Urinary bladder (tissue), 4 donors: ENCODE data around the gene SLC40A1. TPM values are rescaled to one million over a fixed set of nuclear protein-coding genes. Genes with fewer than 3 reads are reported as not detected.

Source experiments
- DNase-seq: peaks from one replicate; pipeline ENCODE4 v3.0.0-alpha.2; 2015; ENCODE audit errors: extremely low spot score
- H3K27ac ChIP-seq: one replicate; pipeline ENCODE4 v1.5.1; 2013; ENCODE audit warnings: low read depth, mild to moderate bottlenecking, moderate library complexity
- H3K36me3 ChIP-seq: one replicate; pipeline ENCODE4 v1.6.1; 2013; ENCODE audit warnings: mild to moderate bottlenecking, moderate library complexity; ENCODE audit not compliant: insufficient read depth
- H3K4me1 ChIP-seq: one replicate; pipeline ENCODE4 v1.6.1; 2013; ENCODE audit warnings: mild to moderate bottlenecking, moderate library complexity; ENCODE audit not compliant: insufficient read depth
- H3K4me3 ChIP-seq: one replicate; pipeline ENCODE4 v1.5.1; 2013; ENCODE audit warnings: low read depth, low read length
- WGBS: extraction: QIAGEN DNeasy Blood & Tissue Kit; methylation state at CpG from one replicate; pipeline ENCODE4 v1.1.7; 2013; 5-methylcytosine and 5-hydroxymethylcytosine counted together
- polyA plus RNA-seq: library from polyadenylated mRNA; stranded (reverse); fragments of 200-250 nt; gene quantifications from one replicate; pipeline ENCODE4 v1.2.3, GENCODE V29; 2013
- total RNA-seq: library from RNA; depleted of rRNA; stranded (reverse); fragments of >200 nt; gene quantifications from one replicate; pipeline ENCODE4 v1.2.3, GENCODE V29; 2014
- donor health status: healthy with polysubstance abuse.
- donor health status: healthy.

The SLC40A1 gene
- total and polyA plus RNA-seq, 2 donors, result 33.5 to 151 TPM

DNA sequence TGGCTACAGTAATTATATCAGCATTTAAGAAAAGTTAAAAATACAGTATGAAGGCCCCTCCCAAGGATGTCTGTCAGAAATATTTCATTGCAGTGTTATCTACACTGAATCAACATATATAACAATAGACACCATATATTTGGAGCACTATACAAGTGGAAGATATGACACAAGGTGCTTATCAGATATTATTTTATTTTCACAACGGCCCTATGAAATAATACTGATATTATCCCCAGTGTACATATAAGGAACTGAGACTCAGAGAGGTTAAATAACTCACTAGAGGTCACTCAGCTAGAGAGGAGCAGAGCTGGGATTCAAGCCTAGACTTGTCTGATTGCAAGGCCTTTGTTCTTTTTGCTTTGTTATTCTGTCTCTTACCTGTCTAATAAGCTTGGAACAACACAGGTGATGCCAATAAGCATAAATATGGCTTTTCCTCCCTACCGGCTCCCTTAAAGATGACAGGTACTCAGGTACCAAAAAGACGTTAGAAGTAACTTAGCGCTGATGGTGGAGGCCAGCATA lies 4.7 kb upstream of the SLC40A1 start:
- Histone ChIP-seq H3K4me1 (no peaks in the 10 kb centered on the region), H3K36me3 (no peaks in the 10 kb centered on the region), H3K4me3 (no peak overlapping the region), H3K27ac (no peak overlapping the region)
- WGBS, result 80% methylated on average over 4 of the region's 4 CpGs
- DNase-seq, result no peak

DNA sequence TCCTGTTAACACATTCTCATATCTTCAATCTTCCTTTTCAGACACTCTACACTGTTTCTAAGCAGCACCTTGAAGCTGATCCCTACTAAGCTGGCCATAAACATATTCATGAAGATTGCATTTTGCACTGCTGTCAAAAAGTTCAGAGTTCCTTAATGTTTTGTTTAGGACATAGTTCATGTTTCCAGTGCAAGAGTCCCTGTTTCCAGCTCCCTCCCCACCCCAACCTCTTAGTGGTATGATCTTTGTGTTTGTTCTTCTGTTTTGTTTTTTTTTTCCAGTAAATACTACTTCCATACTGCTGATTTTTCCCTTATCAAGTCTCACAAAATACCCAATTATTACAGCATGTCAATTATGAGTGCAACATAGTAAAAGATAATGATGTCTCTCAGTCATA lies 4.1 kb upstream of the SLC40A1 start:
- Histone ChIP-seq H3K4me3 (no peak overlapping the region), H3K4me1 (no peaks in the 10 kb centered on the region), H3K27ac (no peak overlapping the region), H3K36me3 (no peaks in the 10 kb centered on the region)
- DNase-seq, result no peak

DNA sequence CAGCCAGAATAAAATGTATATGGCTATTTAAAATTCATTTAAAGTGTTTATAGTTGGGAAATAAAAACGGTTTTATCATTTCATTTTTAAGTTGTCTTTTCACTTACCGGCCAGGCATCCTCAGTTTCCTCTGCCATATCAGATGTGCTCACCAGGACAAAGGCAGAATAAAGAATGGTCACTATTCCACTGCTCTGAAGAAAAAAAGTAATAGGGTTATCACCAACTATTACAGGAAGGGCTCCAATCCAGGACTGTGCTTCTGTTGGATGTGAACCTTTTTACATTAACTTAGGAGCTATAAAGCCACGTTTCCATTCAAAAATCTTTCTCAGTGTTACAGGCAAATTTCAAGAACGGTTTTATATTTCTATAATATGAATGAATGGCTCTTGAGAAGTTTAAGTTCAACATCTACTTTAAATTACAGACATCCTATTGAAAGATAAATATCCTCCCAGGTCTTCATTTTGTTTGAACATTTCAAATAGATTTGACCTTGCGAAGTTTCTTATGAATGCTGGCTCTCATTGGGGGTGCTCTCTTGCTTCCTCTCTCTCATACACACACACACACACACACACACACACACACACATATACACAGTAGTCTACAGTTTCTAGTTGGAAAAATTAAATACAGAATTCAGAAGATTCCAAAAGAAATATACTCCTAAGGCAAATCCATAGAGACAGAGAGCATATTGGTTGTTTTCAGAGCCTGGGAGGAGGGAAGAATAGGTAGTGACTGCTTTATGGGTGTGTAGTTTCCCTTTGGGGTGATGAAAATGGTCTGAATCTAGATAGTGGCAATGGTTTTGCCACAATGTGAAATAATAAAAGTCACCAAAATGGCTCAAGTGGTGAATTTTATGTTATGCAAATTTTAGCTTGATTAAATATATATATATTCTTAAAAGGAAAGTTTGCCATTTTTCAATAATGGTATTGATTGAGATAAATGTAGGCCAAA lies 2.9 kb upstream of the SLC40A1 start:
- no peak overlapping the region for H3K4me3 ChIP-seq
- no peak overlapping the region for H3K27ac ChIP-seq
- no peak for DNase-seq
- H3K36me3 ChIP-seq, result no peaks in the 10 kb centered on the region
- 91% methylated on average over 5 of the region's 5 CpGs for WGBS
- no peaks in the 10 kb centered on the region for H3K4me1 ChIP-seq

DNA sequence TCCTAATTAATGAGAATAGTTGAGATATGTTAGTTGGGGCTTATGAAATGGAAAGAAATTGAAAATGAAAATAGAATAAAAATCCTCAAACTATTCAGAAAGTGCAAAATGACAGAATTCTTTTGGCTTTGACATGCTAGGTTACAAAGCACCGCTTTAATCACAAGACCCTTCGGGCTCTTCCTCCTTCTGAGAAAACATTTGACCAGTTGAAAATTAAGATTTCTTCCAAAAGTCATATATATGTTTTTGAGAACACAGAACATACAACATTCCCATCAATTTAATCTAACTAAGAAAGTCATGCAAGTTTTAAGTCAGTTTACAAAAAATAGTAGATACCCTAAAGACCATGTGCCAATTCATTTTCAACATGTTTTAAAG lies 2.2 kb upstream of the SLC40A1 start:
- H3K4me1 ChIP-seq, result no peaks in the 10 kb centered on the region
- H3K4me3 ChIP-seq, result no peak overlapping the region
- whole genome bisulfite sequencing, result 93% methylated on average over 2 of the region's 2 CpGs
- no peaks in the 10 kb centered on the region for H3K36me3 ChIP-seq
- H3K27ac ChIP-seq, result no peak overlapping the region
- DNase-seq, result no peak

DNA sequence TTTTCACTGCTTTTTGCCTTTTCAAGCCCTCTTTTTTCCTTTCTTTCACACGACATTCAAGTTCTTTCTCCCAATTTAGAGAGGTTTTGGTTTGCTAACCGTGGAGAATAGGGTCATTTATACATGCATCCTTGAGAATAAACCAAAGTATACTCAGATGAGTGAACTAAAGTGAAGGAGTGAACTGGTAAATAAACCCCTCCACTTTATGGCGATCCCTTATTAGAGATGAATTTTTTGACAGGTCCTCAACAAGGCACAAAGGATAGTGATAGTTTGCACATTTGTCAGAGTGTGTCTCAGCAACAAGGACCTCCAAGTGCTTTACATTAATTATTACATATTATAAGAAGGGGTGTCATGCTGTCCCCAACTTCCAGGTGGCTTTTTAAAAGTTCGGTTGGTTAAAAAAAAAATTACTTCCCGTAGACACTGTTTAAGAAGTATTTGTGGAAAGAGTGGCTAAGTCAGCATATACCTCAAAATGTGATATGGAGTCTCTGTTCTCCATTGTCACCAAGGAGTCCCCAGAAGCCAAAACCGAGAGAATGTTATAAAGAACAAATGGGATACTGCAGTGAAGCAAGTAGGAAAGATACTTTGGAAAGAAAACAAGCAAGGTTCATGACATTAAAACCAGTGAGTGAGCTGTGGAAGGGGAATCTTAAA lies 1.7 kb upstream of the SLC40A1 start:
- WGBS, result 89% methylated on average over 6 of the region's 6 CpGs
- Histone ChIP-seq H3K36me3 (no peaks in the 10 kb centered on the region), H3K27ac (no peak overlapping the region), H3K4me1 (peaks cover 2% of the 10 kb centered on the region), H3K4me3 (no peak overlapping the region)
- no peak for DNase-seq

DNA sequence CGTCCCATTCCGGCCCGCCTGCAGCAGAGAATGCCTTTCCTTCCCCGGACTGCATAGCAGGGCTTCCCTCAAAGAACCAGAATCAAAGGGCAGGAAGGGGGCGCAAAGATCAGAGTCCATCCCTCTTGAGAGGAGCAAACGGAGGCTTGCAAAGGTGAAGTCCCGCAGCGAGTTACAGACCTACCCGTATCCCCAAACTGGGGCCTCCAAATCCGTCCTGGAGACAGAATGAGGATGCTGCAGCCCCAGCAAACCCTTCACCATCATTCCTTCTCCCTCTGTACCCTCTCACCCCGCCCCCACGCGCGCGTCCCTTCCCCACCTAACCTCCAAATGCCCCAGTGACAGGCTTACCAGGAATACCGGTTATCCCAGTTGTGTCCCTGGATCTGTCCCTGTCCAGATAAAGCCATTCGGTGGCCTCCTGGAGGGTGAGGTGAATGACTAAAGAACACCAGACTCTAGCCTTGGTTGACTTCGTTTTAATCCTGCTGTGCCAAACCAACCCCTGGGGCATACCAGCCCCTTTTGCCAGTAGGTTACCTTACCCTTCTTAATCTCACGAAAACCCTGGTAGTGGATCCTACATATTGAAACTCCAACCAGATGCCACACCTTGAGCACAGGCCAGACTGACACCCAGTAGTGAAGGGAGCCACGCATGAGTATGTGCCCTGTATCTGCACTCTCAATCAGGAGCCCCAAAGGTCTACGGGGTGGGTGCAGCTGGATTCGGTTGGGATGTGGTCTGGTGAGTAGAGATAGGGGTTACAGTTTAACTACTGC lies 961 bp upstream of the SLC40A1 start:
- peaks cover 2% of the 10 kb centered on the region for H3K4me1 ChIP-seq
- DNase-seq, result no peak

DNA sequence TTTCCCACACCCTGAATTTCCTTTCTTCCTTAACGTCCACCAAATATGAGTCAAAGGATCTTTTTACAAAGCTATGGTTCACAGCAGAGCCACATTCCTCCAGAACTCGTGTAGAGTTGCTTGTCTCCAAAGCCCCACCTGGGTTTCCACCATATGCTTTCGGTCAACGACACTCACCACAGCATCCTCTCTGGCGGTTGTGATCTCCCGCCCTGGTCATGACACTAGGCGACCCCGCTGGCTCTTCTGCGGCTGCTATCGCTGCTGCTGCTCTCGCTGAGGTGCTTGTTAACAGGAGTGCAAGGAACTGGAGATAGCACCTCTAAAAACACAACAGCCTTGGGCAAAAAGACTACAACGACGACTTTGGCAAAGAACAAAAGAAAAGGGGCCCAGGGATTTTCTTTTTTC lies 340 bp downstream of the SLC40A1 start:
- WGBS, result under 1% methylated on average over 13 of the region's 13 CpGs
- DNase-seq, result no peak
- Histone ChIP-seq H3K36me3 (peaks cover 2% of the 10 kb centered on the region), H3K4me3 (peak overlapping the region; percentile 81), H3K27ac (peak overlapping the region; percentile 53), H3K4me1 (peaks cover 2% of the 10 kb centered on the region)

More for the DNA sequence above, 961 bp upstream of the SLC40A1 start:
- no peak overlapping the region for H3K27ac ChIP-seq
- H3K4me3 ChIP-seq, result peak overlapping the region; percentile 81
- 26% methylated on average over 22 of the region's 22 CpGs for WGBS
- H3K36me3 ChIP-seq, result no peaks in the 10 kb centered on the region

DNA sequence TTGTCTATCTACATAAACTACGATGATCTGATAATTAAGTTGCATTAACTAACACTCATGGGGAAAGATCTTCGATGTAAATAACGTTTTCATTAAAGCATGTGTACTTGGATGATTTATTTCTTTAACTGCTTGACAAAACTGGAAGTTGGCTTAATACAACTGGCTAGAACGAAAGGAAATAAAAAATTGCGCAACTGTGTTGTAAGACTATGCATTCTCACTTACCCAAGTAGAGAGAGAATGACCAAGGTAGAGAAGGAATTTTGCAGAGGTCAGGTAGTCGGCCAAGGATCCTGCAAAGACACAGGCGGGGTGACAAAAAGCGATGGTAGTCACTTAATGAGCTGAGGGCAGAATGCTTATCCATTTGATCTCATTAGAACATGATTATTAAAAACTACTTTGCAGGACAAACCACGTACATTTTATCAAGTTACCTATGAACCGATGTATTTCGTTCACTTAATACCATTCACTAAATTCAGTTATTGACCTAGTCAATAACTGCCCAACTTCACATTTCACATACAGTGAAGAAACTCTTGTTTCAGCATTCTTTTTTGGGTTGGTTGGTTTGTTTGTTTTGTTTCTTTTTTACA lies 900 bp downstream of the SLC40A1 start:
- H3K27ac ChIP-seq, result peak overlapping the region; percentile 53
- WGBS, result 41% methylated on average over 11 of the region's 11 CpGs
- DNase-seq, result no peak
- H3K36me3 ChIP-seq, result peaks cover 2% of the 10 kb centered on the region
- H3K4me1 ChIP-seq, result peaks cover 4% of the 10 kb centered on the region
- H3K4me3 ChIP-seq, result peak overlapping the region; percentile 81

DNA sequence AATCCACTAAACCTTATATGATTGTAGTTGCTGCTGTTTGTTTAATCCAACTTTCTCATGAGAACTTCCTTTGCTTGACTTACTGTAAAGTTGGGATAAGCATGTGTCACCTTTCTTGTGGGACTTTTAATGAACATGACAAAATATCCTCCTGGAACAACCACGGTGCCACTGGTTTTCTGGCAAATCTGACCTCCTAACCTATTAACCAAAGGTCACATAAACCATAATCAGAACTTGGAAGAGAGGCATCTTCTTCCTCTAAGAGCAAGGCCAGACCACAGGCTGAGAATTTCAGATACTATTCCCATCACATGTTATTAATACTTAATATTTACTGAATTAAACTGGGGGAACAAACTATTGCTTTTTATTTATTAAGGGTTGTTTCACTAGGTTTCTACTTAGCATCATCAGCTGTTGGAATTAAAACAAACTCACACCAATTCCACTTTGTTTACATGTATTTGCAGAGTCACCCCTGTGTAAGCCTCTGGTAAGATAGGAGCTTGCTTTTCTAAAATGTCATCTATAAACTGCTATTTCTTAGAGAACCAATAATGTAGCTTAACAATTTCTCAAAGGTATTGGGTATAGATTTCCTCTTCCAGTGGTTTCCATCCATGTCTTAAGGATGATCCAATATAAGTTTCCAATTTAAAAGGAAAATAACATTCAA lies 2.2 kb downstream of the SLC40A1 start:
- H3K36me3 ChIP-seq, result peaks cover 2% of the 10 kb centered on the region
- no peak overlapping the region for H3K27ac ChIP-seq
- no peak for DNase-seq
- 46% methylated on average over 1 of the region's 1 CpG for WGBS
- H3K4me1 ChIP-seq, result peaks cover 4% of the 10 kb centered on the region
- H3K4me3 ChIP-seq, result peak overlapping the region; percentile 23

DNA sequence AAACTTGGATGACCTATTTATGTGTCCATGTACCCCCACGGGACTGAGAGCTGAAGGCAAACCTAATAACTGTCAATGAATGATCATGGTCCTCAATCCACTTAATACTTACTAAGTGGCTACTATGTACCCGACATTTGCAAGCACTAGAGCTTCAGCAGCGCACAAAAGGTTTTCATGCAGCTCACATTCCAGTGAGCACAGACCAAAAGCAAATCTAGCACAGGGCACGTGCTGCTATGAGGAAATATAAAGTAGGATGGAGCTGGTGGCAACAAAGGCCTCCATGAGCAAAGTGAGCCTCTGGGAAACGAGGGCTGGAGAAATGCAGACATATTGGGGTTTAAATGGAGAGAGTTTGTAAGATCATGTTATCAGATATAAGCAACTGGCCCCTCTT lies 3.5 kb downstream of the SLC40A1 start:
- 68% methylated on average over 5 of the region's 5 CpGs for WGBS
- Histone ChIP-seq H3K36me3 (peaks cover 6% of the 10 kb centered on the region), H3K4me1 (peaks cover 4% of the 10 kb centered on the region), H3K27ac (no peak overlapping the region), H3K4me3 (peak overlapping the region; percentile 2)
- no peak for DNase-seq

DNA sequence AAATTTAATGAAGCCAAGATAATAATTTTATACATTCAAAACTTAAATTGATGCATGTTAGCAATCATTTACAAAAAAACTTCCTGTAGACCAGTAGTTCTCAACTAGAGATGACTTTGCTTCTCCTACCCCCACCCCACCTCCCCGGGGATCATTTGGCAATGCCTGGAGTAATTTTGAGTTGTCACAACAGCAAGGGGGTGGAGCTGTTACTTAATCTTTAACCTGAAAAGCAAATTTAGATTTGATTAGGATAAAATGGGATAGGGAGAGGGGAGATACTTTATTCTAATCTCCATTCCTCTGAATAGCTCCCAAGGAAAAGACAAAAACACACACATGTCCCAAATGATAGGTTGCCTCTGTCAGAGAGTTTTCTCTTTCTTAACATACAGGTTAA lies 4.2 kb downstream of the SLC40A1 start:
- DNase-seq, result no peak
- 65% methylated on average over 1 of the region's 1 CpG for WGBS
- Histone ChIP-seq H3K36me3 (peaks cover 6% of the 10 kb centered on the region), H3K4me1 (peaks cover 4% of the 10 kb centered on the region), H3K4me3 (no peak overlapping the region), H3K27ac (no peak overlapping the region)

DNA sequence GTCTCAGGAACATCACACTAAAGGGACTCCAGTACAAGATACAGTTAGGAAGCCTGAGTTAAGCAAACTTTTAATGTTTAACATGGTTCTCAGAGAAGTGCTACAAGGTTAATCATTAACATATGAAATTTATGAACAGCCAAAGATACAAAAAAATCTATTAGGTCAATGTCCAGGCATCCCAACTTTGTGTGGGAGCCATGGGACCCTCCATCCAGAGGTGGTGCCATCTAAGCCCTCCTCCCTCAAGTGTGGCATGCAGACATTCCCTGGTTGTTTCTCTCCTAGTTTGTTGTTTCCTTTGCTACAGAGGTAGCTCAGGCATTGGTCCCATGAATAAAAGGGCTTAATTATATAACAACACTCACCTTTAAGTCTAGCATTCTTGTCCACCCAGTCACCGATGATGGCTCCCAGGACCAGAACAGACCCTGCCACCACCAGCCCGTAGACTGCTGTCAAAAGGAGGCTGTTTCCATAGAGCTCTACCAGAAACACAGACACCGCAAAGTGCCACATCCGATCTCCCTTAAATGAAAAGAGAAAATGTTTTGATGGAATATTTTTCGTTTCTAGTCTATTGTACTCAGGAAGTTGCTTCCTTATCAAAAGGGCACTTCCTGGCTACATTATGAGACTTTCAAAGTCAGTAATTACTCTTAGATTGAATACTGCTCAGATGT lies 5.7 kb downstream of the SLC40A1 start:
- Histone ChIP-seq H3K36me3 (peaks cover 6% of the 10 kb centered on the region), H3K4me1 (peaks cover 4% of the 10 kb centered on the region)

More for the DNA sequence above, 5.7 kb downstream of the SLC40A1 start:
- no peak for DNase-seq
- 78% methylated on average over 5 of the region's 5 CpGs for WGBS
- no peak overlapping the region for H3K27ac ChIP-seq
- H3K4me3 ChIP-seq, result no peak overlapping the region
